ENCODE data around the gene MYADM. TPM values are rescaled to one million over a fixed set of nuclear protein-coding genes. Genes with fewer than 3 reads are reported as not detected.
A peak's percentile ranks its signal among the peaks of the same experiment; 100 is the strongest.

The MYADM gene
- total RNA-seq, 1 experiment from 2014 or later, result 78.6 TPM

DNA sequence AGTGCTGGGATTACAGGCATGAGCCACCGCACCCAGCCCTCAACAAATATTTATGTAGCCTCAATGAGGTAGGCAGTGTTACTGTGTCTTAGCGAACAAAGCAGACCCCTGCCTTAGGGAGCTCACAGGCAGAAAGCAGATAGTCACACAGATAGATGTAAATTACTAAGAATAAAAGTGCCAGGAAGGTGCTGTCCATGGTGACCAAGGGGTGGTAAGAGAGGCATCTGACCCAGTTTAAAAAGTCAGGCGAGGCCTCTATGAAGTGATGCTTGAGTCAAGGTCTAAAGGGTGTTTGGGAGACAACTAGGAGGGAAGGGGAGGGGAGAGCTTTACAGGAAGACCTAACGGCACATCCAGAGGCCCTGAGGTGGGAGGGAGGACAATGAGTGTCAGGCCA, 29.0 kb downstream of the MYADM start:
- Mint-ChIP-seq H3K4me3 (peak overlapping the region; percentile 10; the same call in 1 of the 2 replicates), H3K4me1 (peaks cover 41% of the 10 kb centered on the region), H3K27ac (no peak overlapping the region), H3K9me3 (no peaks in the 10 kb centered on the region), H3K27me3 (ENCODE audit: low read depth) (peaks cover 5% of the 10 kb centered on the region; the same call in 1 of the 2 replicates), H3K36me3 (peaks cover 20% of the 10 kb centered on the region)
- ATAC-seq (no peak), DNase-seq (ENCODE audit: low spot score) (no peak)
- TF ChIP-seq ELF4 (CRISPR knock-in tag; IDR thresholded peaks at IDR 0.05; ENCODE audit: low read depth) (no peak), FOXK1 (CRISPR knock-in tag; IDR thresholded peaks at IDR 0.05) (no peak), NFE2L1 (CRISPR knock-in tag; IDR thresholded peaks at IDR 0.05) (no peak), ZNF396 (CRISPR knock-in tag; IDR thresholded peaks at IDR 0.05; ENCODE audit: borderline replicate concordance) (no peak)
- TF ChIP-seq, protein P1, sequence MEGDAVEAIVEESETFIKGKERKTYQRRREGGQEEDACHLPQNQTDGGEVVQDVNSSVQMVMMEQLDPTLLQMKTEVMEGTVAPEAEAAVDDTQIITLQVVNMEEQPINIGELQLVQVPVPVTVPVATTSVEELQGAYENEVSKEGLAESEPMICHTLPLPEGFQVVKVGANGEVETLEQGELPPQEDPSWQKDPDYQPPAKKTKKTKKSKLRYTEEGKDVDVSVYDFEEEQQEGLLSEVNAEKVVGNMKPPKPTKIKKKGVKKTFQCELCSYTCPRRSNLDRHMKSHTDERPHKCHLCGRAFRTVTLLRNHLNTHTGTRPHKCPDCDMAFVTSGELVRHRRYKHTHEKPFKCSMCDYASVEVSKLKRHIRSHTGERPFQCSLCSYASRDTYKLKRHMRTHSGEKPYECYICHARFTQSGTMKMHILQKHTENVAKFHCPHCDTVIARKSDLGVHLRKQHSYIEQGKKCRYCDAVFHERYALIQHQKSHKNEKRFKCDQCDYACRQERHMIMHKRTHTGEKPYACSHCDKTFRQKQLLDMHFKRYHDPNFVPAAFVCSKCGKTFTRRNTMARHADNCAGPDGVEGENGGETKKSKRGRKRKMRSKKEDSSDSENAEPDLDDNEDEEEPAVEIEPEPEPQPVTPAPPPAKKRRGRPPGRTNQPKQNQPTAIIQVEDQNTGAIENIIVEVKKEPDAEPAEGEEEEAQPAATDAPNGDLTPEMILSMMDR (IDR thresholded peaks at IDR 0.05), result no peak
- TF ChIP-seq, protein P2, sequence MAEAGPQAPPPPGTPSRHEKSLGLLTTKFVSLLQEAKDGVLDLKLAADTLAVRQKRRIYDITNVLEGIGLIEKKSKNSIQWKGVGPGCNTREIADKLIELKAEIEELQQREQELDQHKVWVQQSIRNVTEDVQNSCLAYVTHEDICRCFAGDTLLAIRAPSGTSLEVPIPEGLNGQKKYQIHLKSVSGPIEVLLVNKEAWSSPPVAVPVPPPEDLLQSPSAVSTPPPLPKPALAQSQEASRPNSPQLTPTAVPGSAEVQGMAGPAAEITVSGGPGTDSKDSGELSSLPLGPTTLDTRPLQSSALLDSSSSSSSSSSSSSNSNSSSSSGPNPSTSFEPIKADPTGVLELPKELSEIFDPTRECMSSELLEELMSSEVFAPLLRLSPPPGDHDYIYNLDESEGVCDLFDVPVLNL (CRISPR knock-in tag; IDR thresholded peaks at IDR 0.05; ENCODE audit: borderline replicate concordance, low read depth), result no peak
- TF ChIP-seq, protein P3, sequence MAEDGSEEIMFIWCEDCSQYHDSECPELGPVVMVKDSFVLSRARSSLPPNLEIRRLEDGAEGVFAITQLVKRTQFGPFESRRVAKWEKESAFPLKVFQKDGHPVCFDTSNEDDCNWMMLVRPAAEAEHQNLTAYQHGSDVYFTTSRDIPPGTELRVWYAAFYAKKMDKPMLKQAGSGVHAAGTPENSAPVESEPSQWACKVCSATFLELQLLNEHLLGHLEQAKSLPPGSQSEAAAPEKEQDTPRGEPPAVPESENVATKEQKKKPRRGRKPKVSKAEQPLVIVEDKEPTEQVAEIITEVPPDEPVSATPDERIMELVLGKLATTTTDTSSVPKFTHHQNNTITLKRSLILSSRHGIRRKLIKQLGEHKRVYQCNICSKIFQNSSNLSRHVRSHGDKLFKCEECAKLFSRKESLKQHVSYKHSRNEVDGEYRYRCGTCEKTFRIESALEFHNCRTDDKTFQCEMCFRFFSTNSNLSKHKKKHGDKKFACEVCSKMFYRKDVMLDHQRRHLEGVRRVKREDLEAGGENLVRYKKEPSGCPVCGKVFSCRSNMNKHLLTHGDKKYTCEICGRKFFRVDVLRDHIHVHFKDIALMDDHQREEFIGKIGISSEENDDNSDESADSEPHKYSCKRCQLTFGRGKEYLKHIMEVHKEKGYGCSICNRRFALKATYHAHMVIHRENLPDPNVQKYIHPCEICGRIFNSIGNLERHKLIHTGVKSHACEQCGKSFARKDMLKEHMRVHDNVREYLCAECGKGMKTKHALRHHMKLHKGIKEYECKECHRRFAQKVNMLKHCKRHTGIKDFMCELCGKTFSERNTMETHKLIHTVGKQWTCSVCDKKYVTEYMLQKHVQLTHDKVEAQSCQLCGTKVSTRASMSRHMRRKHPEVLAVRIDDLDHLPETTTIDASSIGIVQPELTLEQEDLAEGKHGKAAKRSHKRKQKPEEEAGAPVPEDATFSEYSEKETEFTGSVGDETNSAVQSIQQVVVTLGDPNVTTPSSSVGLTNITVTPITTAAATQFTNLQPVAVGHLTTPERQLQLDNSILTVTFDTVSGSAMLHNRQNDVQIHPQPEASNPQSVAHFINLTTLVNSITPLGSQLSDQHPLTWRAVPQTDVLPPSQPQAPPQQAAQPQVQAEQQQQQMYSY (CRISPR knock-in tag; IDR thresholded peaks at IDR 0.05), result no peak
- TF ChIP-seq, protein P4, sequence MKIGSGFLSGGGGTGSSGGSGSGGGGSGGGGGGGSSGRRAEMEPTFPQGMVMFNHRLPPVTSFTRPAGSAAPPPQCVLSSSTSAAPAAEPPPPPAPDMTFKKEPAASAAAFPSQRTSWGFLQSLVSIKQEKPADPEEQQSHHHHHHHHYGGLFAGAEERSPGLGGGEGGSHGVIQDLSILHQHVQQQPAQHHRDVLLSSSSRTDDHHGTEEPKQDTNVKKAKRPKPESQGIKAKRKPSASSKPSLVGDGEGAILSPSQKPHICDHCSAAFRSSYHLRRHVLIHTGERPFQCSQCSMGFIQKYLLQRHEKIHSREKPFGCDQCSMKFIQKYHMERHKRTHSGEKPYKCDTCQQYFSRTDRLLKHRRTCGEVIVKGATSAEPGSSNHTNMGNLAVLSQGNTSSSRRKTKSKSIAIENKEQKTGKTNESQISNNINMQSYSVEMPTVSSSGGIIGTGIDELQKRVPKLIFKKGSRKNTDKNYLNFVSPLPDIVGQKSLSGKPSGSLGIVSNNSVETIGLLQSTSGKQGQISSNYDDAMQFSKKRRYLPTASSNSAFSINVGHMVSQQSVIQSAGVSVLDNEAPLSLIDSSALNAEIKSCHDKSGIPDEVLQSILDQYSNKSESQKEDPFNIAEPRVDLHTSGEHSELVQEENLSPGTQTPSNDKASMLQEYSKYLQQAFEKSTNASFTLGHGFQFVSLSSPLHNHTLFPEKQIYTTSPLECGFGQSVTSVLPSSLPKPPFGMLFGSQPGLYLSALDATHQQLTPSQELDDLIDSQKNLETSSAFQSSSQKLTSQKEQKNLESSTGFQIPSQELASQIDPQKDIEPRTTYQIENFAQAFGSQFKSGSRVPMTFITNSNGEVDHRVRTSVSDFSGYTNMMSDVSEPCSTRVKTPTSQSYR (CRISPR knock-in tag; IDR thresholded peaks at IDR 0.05), result no peak
- ChIA-PET CTCF (interaction anchor here (0.7 to 1.7 kb wide), 4 partner anchors 10 to 133 kb away, joined by 3 to 11 read pairs (median 4); no protein-coding TSS in a partner anchor), POLR2A (interaction anchor here (2.9 kb wide), 1 partner anchor 29 kb away, joined by 24 read pairs; the partner anchor contains the start of gene MYADM)

DNA sequence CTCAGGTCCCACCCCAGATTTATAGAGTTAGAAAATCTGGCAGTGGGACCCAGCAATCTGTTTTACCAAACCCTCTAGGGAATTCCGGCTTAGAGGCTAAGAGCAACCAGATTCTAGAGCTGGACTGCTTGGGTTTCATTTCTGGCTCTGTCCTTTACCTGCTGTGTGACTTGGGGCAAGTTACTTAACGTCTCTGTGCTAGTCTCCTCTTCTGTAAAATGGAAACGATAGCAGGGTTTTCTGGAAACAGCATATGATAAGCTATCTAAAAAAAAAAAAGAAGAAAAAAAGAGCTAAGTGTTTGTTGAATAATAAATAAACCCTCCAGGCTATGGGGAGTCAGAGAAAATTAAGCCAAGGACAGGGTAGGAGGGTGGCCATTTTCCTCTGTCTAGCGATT, 29.8 kb downstream of the MYADM start:
- peaks cover 20% of the 10 kb centered on the region for H3K36me3 Mint-ChIP-seq
- peaks cover 36% of the 10 kb centered on the region for H3K4me1 Mint-ChIP-seq
- H3K4me3 Mint-ChIP-seq, result peak overlapping the region; percentile 81
- DNase-seq (ENCODE audit: low spot score) (no peak), ATAC-seq (no peak)
- POLR2A ChIA-PET, result interaction anchor here (0.6 to 2.9 kb wide), 3 partner anchors 30 to 51 kb away, joined by 3 to 24 read pairs (median 3); partner anchors contain the start of gene MYADM
- no peak overlapping the region for H3K27ac Mint-ChIP-seq
- peaks cover 5% of the 10 kb centered on the region; the same call in 1 of the 2 replicates for H3K27me3 Mint-ChIP-seq (ENCODE audit: low read depth)
- CTCF ChIA-PET, result interaction anchor here (0.7 to 2.9 kb wide), 4 partner anchors 9 to 44 kb away, joined by 3 to 39 read pairs (median 8); no protein-coding TSS in a partner anchor
- no peaks in the 10 kb centered on the region for H3K9me3 Mint-ChIP-seq
- TF ChIP-seq ZNF396 (CRISPR knock-in tag; IDR thresholded peaks at IDR 0.05; ENCODE audit: borderline replicate concordance), result no peak
- no peak for TF ChIP-seq ZNF138 (CRISPR knock-in tag; conservative IDR thresholded peaks at IDR 0.05)
- TF ChIP-seq, protein P5, sequence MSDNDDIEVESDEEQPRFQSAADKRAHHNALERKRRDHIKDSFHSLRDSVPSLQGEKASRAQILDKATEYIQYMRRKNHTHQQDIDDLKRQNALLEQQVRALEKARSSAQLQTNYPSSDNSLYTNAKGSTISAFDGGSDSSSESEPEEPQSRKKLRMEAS (CRISPR knock-in tag; IDR thresholded peaks at IDR 0.05), result no peak
- no peak for TF ChIP-seq RORB (CRISPR knock-in tag; IDR thresholded peaks at IDR 0.05)
- TF ChIP-seq CREM (CRISPR knock-in tag; IDR thresholded peaks at IDR 0.05), result no peak
- TF ChIP-seq ETV6 (CRISPR knock-in tag; IDR thresholded peaks at IDR 0.05), result no peak
- no peak for TF ChIP-seq TEAD1 (CRISPR knock-in tag; IDR thresholded peaks at IDR 0.05)
- no peak for TF ChIP-seq ZNF219 (CRISPR knock-in tag; IDR thresholded peaks at IDR 0.05; ENCODE audit: borderline replicate concordance)
- TF ChIP-seq NFATC4 (CRISPR knock-in tag; IDR thresholded peaks at IDR 0.05), result no peak
- TF ChIP-seq, protein P6, sequence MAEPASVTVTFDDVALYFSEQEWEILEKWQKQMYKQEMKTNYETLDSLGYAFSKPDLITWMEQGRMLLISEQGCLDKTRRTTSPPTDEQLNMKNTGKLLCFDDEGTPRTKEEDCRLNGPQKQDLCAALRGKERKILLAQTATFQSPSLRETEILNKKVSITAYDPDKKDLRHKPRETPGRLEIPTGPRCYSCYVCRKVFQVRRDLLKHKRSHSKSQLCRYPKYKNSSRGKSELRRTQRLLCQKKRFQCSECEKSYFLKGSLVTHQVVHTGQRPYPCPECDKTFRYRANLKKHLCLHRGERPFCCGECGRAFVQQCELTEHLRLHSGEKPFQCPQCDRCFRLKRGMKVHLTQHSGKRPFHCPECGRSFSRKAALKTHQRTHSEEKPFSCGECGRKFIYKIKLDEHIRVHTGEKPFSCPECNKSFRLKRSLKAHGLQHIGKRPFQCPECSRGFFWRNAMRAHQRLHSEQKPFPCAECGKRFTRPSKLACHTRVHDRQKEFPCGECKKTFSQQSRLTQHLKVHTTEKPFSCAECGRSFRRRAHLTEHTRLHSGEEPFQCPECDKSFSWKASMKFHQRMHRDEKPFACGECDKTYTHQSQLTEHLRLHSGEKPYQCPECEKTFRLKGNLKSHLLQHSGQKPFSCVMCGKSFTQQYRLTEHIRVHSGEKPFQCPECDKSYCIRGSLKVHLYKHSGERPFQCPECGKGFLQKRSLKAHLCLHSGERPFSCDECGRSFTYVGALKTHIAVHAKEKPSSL (CRISPR knock-in tag; conservative IDR thresholded peaks at IDR 0.05), result no peak
- TF ChIP-seq ZNF416 (CRISPR knock-in tag; IDR thresholded peaks at IDR 0.05), result no peak
- TF ChIP-seq JAZF1 (CRISPR knock-in tag; IDR thresholded peaks at IDR 0.05), result no peak
- no peak for TF ChIP-seq NR2C2 (CRISPR knock-in tag; IDR thresholded peaks at IDR 0.05)

Measured in WTC11 (cell line).